Activated T-helper 1 cell treated with Interleukin-2 at 50 U/mL for 16 hours (primary cell): ENCODE measurements around the gene CACNA1I.

Source experiments
- DNase-seq: peaks from one replicate; pipeline ENCODE4 v3.0.0-alpha.2; 2020; ENCODE audit warnings: low read depth

The CACNA1I gene

DNA sequence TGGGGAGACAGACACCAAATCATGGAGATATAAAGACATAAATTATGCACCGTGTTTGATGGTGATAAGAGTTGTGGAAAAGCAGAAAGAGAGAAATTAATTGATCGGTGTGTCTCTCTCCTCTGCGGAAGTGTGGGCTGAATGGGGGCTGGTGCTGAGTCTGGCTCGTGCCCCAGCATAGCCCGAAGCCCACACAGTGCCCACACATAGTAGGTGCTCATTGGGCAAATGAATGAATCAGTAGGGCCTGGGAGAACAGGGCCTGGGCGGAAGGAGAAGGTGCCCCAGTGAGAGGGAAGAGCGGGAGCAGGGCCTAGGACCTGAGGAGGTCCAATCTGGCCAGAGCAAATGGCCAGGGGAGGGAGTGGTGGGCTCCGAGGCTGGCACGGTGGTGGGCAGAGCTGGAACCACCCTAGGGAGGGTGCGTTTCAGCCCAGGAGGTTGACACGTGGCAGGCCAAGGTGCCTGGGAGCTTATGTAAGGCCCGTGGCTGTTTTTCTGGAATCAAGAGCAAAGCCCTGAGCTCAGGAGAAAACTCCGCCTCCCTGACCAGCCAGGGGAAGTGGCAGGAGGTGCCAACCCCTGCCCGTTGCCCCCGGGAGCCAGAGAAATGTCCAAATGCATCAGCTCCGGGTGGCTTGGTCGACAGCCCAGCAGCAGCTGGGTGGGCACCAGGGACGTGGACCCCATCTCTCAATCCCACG is 2.1 kb upstream of the CACNA1I start:
- no peak for DNase-seq

DNA sequence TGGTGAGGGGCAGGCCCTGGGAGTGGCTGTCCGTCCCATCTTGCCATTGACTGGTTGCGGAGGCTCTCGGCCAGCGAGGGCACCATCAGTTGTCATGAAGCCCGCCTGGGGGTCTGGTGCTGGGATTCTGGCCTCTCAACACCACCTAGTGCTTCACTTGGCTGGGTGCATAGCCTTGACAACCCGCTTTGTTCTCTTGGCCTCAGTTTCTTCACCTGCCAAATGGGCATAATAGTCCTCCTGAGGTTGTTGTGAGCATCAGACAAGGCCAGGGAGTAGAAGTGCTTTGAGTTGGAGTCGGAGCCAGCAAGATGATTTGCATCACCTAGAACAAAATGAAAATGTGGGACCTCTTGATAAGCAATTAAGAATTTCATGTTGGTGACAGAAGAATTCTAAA is 1.5 kb upstream of the CACNA1I start:
- no peak for DNase-seq

DNA sequence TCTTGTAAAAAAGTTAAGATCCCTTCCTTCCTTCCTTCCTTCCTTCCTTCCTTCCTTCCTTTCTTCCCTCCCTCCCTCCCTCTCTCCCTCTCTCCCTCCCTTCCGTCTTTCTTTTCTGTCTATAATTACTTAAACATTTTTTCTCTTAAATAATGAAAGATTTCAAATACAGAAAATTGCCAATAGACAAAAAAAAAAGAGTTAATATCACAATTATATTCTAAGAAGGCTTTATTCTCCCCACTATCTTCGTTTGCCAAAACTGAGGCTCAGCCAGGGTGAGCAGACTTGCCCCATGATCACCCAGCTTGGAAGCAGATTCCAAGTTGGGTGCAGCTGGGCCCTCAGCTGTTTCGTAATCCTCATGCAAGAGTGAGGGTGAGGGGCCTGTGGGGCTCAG is 327 bp upstream of the CACNA1I start:
- DNase-seq, result no peak

DNA sequence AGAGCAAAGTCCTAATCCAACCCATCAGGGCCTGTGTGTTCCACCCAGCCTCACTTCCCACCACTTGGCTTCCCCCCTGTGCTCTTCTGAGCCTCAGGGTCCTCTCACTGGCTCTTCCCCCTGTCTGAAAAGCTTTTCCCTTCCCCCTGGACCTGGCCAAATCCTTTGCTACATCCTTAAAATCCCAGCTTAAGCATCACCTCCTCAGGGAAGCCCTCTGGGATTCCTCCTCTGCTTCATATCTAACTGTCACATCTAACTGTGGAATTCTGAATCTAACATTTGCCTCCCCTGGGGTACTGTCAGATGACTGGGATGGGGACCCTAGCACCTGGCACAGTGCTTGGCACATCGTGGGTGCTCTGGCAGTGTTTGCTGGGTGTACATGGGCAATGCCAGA is 985 bp downstream of the CACNA1I start:
- DNase-seq, result no peak

DNA sequence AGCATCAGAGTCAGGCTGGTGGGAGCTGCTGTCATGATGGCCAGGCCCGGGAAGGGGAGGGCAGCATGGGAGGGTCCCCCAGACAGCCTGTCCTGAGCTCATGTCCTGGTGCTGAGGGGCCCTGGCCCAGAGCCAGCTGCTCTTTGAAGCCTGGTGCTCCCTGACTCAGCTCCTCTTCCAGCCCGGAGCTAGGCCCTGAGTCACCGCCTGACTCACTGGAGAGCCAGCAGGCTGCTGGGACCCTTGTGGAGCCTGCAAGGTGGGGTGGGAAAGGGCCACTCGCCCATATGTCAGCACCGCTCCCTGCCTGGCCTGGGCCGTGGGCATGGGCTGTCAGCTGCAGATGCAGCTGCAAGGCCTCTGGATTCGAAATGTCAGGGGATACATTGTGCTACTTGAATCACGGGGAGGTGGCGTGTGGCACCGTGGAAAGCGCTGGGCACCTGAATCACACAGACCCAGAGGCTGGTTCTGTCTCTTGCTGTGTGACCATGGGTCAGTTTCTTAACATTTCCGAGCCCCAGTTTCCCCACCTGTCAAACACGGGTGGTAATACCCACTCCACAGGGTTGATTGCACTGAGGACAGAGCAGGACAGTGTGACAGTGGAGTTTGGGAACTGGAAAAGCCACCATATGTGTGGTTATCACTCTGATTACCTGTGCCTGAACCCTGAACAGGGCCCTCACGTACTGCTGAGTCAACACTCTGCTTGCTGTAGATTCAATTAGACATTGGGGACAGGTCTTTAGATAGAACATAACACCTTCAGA is 4.4 kb downstream of the CACNA1I start:
- DNase-seq, result no peak

DNA sequence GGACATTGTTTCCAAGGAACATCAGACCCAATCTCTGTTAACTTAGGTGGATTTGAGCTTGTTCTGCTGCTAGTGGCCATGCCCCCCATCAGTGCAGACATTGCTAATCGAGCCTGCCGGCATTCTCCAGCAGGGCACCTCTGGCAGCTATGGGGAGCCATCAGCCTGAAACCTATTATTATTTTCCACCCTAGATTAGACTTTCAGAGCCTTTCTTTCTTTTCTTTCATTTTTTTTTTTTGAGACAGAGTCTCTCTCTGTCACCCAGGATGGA is 4.9 kb downstream of the CACNA1I start:
- no peak for DNase-seq

DNA sequence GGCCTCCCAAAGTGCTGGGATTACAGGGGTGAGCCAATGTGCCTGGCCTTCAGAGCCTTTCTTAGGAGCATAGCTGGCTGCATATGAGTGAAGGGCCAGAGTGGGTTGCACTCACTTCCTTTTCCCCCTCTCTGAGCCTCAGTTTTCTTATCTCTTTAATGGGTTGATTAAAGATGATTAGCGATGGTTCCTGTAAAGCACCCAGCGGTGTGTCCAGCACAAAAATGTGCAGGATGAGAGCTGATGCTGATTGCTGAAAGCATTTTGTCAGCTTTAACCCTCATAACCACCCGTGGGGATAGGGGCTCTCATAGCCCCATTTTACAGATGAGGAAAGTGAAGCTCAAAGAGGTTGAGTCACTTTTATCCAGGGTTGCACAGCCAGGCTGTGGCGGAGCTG is 5.5 kb downstream of the CACNA1I start:
- DNase-seq, result no peak

DNA sequence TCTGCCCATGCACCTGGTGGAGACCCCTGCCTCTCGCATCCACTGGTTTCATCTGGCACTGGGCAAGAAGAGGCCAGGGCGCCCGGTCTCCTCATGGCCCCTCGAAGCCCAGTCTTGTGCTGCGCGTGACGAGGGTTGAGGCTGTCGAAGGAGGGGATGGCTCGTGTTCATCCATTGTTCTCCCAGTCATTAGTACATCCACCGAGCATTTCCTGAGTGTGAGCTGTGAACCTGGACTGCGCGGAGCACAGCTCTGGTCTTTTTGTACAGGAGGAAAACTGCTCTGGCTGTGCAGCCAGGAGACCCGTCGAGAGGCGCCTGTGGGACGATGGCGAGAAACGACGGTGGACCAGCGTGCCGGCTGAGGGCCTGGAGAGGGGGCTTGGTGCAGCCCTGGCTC is 6.8 kb downstream of the CACNA1I start:
- no peak for DNase-seq

DNA sequence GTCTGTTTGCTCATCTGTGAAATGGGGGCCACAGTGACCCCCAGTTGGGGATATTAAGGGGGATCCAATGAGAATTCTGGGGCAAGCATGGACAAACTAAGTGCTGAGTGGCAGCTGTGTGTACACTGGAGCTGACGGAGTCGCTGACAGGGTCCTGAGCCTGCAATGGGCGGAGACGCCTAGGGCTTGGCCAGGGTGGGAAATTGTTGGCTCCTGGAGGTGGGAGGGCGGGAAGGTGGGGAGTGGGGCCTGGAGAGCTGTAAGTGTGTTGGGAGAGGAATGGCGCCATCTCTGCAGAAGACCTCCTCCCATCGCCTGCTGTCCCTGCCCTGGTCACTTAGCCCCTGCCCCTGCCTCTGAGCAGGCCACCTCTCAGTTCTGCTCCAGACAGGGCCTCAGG is 7.3 kb downstream of the CACNA1I start:
- no peak for DNase-seq

DNA sequence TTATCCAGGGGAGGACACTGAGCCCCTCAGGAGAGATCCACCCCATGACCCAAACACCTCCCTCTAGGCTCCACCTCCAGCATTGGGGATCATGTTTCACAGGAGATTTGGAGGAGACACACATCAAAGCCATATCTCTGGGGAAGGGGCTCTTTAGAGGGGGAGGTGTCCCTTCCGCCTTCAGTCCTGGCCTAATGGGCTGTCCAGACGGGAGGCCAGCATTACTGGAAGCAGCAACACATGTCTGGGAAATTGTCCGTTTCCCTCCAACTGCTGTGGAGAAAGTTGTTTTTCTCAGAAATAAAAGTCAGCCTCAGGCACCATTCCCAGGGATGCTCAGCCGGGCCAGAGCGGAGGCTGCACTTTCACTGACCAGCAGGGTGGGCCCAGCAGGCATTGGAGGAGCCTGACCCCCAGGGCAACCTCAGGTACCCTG is 9.5 kb downstream of the CACNA1I start:
- no peak for DNase-seq

DNA sequence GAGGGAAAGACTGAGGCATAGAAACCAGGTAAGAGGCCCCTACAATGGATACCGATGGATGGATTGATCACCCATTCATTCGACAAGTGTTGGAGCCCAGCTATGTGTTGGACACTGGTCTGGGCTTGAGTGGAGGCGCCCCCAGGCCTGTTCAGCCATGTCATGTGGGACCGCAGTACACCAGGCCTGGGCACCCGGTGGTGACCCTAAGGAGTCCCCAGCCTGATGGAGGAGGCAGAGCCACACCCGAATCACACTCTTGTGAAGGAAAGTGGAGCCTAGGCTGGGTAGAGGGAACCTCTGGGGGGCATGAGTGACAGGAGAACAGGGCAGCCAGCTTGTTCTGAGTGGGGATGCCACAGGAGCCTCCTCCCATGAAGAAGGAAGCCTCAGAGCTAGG is 10.2 kb downstream of the CACNA1I start:
- no peak for DNase-seq

DNA sequence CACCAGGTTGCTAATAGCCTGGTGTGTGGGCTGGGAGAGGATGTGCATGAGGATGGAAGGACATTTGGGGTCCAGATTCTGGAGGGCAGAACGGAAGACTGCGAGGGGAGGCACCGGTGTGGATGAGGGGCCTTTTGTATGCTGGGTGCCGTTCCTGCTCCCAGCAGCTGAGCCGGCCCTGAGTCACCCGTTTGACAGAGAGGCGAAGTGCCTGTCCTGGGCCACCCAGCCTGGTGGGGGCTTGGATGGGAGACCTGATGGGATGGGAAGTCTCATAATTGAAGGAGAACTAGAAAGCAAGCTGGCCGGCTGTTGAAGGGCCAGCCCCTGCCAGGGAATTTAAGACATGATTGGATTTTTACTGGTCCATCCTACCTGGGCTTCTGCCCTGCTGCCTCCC is 10.8 kb downstream of the CACNA1I start:
- no peak for DNase-seq

DNA sequence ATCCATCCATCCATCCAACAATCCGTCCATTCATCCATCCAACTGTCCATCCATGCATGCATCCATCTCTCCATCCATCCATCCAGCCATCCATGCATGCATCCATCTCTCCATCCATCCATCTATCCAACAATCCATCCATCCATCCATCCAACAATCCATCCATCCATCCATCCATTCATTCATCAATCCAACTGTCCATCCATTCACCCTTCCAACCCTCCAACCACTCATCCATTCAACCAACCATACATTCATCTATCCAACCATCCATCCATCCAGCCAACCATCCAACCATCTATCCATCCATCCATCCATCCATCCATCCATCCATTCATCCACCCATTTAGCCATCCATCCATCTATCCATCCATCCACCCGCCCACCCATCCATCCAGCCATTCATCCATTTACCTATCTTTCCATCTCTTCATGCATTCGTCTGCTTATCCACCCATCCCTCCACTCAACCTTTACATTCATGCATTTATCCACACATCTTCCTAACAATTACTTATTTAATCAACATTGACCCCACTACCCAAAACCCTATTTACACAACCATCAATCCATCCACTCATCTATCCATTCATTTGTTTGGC is 12.6 kb downstream of the CACNA1I start:
- DNase-seq, result no peak

DNA sequence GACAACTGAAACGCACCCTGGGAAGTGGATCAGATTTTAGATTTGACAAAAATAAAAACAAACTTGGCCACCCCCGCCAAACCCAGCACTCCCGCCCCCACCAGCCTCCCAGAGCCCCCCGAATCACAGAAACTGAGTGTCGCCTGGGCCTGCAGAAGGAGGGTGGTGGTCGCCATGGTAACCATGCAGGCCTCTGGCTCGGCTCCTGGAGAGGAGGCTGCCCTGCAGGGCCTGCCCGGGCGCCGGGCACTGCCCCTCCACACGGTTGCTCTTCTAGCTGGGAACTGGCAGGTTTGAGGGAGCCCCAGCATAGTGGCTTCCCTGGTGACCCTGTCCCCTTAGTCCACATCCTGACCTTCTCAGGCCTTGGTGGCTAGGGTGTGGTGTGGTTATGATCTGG is 19.3 kb downstream of the CACNA1I start:
- DNase-seq, result no peak

DNA sequence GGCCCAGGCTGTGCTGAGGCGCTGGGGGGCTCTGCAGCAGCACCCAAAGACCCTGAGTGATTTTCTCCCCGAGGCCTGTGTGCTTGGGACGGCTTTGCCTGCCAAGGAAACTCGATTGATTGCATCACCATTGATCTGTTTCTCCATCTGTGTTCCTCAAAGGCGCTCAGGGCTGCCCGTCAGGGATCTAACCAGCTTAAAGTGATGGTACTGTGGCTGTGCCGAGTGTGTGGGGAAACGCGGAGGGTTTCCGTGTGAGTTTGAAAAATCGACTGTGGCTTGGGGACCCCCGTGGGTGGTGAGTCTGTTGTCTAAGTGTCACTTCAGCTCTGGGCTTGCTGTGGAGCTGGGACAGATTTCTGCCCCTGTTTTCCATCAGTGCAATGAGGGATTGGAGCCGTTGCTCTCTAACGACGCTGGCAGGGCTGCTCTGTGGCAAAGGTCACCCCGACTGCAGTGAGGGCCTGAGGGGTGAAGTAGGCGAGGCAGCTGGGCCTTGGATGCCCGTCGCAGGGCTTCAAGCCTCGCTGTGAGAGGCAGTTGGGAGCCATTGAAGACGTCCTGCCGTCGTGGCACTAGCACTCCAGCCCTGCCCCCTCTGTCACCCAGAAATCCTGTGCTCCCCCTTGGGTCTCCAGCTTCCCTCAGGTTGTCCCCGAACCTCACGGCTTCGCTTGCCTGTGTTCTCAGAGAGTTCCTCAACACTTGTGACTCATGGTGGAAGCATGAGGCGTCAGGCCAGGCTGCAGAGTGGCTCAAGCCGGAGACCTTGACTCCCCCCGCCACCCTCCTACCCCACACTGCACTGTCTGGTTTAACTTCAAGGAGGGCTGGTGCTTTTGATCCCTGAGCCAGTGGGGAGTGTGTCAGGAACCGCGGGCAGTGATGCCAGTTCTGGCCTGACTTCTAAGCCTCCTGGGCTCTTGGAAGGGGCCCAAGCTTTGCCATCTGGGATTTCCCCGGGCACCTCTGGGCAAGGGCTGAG is 21.8 kb downstream of the CACNA1I start:
- DNase-seq, result no peak

DNA sequence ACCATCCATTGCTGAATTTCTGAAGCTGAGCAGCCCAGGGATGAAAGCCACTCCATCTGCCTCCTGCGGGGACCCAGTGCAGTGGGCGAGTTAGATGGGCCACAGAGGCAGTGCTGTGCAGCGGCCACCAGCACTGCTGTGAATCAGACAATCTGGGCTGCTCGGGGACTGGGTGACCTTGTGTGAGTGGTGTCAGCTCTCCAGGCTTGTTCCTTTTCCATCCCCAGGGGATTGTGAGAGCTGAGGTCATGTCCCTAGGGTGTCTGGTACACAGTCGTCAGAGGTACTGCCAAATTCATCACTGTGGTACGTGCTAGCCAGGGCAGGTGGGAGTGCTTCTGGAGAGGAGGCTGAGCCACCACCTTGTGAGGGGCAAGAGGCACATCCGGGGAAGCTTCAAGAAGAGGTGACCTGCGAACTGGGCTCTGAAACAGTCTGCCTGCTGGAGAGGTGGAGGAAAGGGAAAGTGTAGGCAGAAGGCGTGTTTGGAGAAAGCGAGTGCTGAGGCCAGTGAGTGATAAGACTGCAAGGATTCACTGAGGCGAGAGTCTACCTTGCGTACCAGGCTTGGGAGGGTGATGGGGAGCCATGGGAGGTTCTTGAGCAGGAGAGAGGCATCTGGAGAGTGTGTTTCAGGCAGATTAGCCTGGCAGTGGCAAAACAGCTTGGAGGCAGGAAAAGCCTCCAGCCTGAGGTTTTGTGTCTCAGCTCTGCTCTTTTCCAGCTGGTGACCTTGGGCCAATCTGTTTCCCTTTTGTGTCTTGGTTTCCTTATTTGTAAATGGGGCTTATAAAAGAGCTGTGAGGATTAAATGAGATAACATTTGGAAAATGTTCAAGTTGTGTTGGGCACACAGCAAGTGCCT is 22.7 kb downstream of the CACNA1I start:
- no peak for DNase-seq

DNA sequence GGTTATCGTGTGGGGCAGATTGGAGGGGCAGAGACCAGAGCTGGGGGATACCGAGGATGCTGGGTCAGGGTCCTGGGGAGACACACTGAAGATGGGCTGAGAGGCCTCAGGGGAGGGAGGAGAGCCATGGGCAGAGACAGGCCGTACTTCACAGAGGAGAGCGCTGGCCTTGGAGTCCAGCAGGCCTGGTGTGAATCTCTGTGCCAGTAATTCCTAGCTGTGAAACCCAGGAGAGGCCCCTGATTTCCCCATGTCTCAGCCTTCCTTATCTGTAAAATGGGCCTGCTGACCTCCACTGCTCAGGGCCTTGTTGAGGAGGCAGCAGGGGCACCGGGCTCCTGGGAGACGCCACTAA is 23.4 kb downstream of the CACNA1I start:
- no peak for DNase-seq

DNA sequence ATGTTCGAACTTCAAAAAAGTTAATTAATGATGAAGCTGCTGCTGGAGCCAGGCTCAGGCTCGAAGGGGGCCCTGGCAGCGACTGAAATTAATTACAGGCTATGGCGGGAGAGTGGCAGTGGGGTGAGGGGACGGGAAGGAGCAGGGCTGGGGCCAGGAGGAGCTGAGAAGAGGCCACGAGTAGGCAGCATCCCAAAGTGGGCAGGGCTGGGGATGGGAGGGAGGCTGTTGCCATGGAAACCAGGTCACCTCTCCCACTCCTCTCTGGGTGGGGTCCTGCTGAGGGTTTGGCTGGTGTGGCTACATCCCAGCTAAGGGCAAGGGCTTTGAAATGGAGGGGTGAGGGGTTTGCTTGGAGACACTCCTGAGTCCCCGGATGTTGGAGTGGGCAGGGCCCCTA is 23.9 kb downstream of the CACNA1I start:
- DNase-seq, result no peak

DNA sequence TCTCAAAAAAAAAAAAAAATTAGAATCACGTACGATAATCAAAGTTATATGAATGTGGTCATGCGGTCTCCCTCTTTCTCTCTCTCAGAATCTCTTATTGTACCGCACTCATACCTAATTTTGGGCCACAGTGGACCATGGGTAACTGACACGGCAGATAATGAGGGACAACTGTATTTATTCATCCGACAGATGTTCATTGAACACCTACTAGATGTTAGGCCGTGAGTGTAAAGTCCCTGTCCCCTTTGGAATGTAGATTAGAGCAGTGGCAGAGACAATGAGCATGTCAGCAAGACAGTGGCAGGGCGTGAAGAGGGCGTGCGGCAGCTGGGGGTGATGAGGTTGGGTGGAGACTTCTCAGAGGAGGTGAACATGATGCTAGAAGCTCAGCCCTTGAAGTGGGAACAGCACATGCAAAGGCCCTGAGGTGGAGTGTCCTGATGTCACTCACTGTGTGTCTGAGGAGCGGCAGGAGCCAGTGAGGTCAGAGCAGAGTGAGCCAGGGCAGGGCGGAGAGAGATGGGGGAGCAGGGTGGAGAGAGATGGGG is 25.1 kb downstream of the CACNA1I start:
- no peak for DNase-seq

DNA sequence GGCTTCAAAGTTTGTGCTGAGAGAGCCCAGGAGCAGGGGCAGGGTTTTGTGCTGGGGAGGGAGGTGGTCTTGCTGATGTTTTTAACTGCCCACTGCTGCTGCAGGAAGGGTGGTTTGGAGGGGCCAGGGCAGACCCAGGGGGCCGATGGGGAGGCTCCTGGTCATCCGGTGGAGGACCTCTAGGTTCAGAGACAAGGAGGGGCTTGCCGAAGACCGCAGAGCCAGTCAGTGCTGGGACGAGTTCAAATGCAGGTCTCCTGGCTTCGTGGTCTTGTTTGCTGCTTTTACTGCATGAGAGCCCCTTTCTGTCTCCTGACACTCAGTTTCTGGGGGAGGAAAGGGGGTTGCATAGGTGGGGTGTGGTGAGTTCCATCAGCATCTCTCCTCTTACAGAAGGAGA is 26.0 kb downstream of the CACNA1I start:
- no peak for DNase-seq

DNA sequence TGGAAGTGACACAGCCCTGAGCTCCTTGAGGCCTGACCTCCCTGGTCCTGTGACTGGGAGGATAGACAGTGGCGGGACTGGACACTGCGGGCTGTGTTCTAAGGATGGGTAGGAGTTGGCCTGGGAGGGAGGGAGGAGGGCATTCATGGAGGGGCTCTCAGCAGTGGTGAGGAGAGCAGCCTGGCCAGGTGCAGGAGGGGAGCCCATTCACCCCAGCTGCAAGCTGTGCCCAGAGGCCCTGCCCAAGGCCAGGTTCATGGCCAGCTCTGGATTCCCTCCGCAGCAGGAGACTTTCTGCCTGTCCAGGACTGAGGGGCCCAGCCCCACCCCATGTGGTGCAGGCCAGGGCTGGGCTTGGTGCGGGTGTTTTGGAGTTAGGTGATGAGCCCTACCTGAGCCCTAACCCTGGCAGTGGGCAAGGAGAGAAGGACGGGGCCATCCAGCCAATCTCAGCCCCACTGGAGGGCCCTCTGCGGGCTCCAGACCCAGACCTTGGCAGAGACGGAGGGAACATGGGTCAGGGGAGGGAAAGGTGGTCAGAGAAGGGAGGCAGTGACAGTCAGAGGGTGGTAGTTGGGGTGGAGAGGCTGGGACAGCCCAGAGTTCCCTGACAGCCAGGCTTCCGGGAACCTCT is 26.8 kb downstream of the CACNA1I start:
- DNase-seq, result no peak
